HG03565 (cell line): ENCODE results near the gene SLC26A2.

Source experiments
- ATAC-seq: cut with Tn5 transposase; IDR thresholded peaks from one replicate; pipeline ENCODE4 v1.9.1; 2021; ENCODE audit warnings: mild to moderate bottlenecking, moderate library complexity; ENCODE audit not compliant: unreplicated experiment

Gene SLC26A2

GRCh38 chr5:149960272-149961185 lies at the start of gene SLC26A2:
SLC26A2 (plus strand) TSS chr5:149960758; CDS start chr5:149977653, 16,895 bp downstream.
- ATAC-seq, result peak; percentile 98

DNA sequence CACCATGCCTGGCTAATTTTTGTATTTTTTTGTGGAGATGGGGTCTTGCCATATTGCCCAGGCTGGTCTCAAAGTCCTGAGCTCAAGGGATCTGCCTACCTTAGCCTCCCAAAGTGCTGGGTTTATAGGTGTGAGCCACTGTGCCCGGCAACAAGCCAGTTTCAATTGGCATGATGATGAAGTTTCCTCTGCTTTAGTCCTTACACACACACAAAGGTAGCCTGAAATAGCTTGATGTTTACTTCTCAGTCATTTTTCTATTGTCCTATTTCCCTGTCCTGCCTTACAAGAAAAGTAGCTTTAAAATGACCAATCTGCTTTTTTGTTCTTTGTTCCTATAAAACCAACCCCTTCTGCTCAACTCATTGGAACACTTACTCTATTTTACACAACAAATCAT lies 49.5 kb upstream of the SLC26A2 start:
- no peak for ATAC-seq

- ATAC-seq, result no peak
These were observed 48.2 kb upstream of the SLC26A2 start for GRCh38 chr5:149912226-149912871.

DNA sequence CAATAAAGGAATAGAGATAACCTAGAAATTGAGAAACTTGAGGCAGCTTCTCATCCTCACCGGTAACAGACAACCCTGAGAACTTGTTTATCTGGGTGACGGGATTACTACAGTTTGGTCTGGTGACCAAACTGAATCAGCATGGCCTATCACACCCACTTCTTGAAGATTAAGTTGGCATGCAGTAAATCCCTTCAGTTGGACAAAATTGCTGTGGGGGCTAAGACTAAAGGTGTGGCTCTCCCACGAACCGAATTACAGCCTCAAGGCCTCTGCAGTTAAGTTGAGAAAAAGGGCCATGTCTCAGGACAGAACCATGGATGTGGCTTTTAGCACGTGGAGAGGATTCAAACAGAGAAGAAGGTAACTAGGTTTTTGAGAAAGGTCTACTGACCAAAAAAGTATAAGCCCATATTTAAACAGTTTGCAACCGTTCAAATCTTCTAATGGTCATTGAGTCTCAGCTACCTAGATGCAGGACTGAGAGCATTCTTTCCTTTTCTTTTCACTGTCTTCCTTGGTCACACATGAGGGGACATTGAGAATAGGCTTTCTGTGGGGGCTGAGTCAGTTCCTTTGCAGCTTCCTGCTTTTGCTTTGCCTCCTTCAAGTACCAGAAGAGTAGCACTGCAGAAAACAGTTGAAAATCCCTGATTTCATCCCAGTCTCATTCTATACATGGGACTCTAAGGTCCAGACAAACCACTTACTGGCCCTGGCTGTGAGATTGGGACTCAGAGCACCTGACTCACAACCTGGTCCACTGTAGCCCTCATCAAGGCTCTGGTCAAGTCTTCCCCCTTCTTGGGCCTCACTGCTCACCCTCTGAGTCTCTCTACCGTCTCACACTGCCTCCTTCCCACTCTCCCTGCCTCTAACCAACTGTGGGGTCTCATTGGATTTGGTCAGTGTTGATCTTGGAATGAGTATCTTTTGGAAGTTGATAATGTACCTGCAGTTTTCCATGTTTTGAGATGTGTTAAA lies 46.8 kb upstream of the SLC26A2 start:
- no peak for ATAC-seq

GRCh38 chr5:149915392-149916260 lies 44.9 kb upstream of the SLC26A2 start:
- no peak for ATAC-seq

GRCh38 chr5:149916334-149917072 lies 44.1 kb upstream of the SLC26A2 start:
- ATAC-seq, result no peak

- no peak for ATAC-seq
These were observed 43.4 kb upstream of the SLC26A2 start for GRCh38 chr5:149917073-149917676.

GRCh38 chr5:149921597-149921996 lies 39.0 kb upstream of the SLC26A2 start:
- ATAC-seq, result no peak

- no peak for ATAC-seq
These were observed 37.6 kb upstream of the SLC26A2 start for GRCh38 chr5:149922950-149923349.

DNA sequence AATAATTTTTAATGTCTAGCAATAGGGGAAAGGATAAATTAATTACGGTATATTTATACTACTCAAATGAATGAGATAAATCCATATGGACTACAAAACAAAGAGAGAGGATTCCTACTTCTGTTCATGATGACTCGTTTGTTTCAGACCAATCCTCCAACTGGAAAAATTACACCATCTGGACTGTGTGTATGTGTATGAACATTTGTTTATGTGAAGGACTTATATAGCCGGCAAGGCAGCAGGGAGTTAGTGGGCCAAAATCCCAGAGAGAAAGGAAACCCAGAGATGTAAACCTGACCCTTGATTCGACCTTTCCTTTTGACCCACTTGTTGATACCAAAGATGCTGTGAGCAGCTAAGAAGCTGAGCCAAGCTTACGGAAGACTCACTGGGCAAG lies 36.1 kb upstream of the SLC26A2 start:
- no peak for ATAC-seq

- ATAC-seq, result no peak
These were observed 30.4 kb upstream of the SLC26A2 start for GRCh38 chr5:149930043-149930748.

GRCh38 chr5:149930749-149931574 lies 29.6 kb upstream of the SLC26A2 start:
- no peak for ATAC-seq

DNA sequence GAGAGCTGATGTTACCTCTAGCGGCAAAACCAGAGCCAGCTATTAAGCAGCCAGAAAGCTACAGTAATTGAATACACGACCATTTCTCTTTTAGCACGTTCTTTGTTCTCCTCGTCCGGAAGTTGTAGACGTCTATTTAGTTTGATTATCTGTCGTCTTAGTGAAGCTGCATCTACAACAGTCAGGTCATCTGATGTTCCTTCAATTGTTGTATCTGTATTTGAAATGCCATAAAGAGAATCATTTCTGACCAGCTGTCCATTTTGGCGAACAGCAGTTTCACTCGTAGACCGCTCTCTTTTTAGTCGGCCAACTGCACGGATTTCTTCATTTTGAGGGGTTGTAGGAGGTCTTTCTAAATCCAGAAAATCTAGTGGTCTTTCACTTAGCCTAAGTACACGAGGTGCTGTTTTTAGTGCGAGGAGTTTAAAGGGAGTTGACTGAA lies 28.5 kb upstream of the SLC26A2 start:
- ATAC-seq, result no peak

DNA sequence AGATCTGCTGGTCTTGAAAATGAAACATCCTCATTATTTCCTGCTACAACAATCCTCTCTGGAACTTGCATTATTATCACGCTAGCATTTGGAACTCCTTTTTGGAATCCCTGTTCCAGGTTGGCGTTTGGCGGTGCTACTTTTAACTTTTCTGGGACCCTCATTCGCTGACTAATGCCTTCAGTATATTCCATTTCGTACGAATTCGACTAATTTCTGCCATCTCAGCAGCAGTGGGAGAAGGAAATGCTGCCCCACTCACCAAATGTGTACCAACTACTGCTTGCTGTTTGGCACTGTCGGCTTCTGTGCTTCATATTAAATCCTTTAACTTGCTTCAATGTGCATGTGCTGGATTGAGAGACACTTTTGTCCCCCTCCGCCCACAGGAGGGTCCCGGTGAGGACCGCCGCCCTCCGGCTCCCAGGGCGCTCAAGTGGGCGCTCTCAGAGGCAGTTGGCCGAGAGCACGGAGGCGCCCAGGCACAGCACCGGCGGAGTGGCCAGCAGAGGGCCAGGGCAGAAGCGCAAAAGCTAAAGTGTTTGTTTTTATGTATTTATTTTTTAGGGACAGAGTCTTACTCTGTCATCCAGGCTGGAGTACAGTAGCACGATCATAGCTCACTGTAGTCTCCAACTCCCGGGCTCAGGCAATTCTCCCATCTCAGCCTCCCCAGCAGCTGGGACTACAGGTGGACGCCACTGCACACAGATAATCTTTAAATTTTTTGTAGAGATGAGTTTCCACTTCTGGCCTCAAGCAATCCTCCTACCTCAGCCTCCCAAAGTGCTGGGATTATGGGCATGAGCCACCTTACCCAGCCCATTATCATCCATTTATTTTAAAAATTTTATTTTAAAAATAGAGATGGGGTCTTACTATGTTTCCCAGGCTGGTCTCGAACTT lies 27.9 kb upstream of the SLC26A2 start:
- no peak for ATAC-seq

DNA sequence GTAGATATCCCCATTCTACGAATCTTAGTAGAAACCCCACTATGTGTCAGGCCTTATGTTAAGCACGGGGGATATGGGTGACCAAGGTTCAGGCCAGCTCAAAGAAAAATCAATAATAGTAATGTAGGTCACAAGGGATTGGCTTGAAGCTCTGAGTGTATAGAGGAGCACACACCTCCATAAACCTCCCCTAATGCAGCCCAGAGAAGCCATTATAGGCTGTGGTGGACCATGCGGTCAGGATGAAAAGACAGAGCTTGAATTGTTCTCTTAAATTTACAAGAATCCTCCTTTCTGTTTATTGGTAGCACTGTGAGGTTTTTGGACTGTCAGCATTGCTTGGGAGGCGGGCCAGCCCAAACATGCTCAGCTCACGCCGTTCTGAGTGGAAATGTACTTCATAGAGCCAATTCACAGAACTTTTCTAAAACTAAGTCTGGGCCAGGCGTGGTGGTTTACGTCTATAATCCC lies 25.1 kb upstream of the SLC26A2 start:
- ATAC-seq, result no peak

DNA sequence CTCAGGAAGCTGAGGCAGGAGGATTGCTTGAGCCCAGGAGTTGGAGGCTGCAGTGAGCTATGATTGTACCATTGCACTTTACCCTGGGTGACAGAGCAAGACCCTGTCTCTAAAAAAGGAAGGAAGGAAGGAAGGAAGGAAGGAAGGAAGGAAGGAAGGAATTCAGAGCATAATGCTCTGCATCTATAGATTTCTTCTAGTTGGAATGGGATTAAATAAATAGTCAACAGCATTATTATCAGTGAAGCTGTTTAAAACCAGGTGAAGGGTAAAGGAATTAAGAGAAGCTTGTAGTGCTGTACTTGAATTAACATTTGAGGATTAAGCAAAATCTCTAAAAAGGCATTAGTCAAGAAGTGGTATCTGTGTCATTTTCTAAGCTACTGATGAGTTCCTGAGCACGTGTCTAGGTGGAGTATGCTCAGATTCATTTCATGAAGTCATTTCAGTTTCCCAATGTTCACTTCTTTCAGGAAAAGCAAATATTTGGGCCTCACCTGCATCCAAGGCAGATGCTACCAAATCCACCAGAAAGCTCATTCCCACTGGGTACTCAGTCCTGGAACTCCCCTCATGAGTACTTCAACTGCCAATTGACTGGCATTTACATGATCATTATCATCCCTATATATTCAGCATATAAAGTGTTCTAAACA lies 24.4 kb upstream of the SLC26A2 start:
- ATAC-seq, result no peak
